Prostate gland (tissue), 2 donors: ENCODE measurements around the gene MSANTD2.

Experiments used
- CTCF ChIP-seq, 4 experiments: fragments of 200-600 bp in 2 of 4; fragments of 450-650 bp in 2 of 4; sonication (generic) in 2 of 4; IDR thresholded peaks; 1 replicate in 3 of 4; 2 replicates in 1 of 4; pipeline ENCODE4 v1.5.1; 2016 to 2019; ENCODE audit warnings: antibody characterized with exemption in 4 of 4, mild to moderate bottlenecking in 2 of 4, moderate library complexity in 2 of 4
- POLR2A ChIP-seq: fragments of 450-650 bp; IDR thresholded peaks from one replicate; pipeline ENCODE4 v1.6.1; 2016; ENCODE audit warnings: antibody characterized with exemption, mild to moderate bottlenecking

GRCh38 chr11:124752471-124753102 lies 47.6 kb downstream of the MSANTD2 start:
- TF ChIP-seq CTCF (IDR thresholded peaks at IDR 0.05) (no peak), POLR2A (no peak)
